Testis (tissue), 3 donors: ENCODE results near the gene RTL1. TPM values are rescaled to one million over a fixed set of nuclear protein-coding genes. Genes with fewer than 3 reads are reported as not detected.

Experiments
- DNase-seq: peaks from one replicate; pipeline ENCODE4 v3.0.0-alpha.2; 2019
- H3K27ac ChIP-seq, 2 donors: fragments of 200-600 bp; sonication (generic); one replicate each; pipeline ENCODE4 v1.5.1; 2019
- H3K27me3 ChIP-seq: fragments of 200-600 bp; sonication (generic); one replicate; pipeline ENCODE4 v1.5.1; 2019
- H3K36me3 ChIP-seq: fragments of 200-600 bp; sonication (generic); one replicate; pipeline ENCODE4 v1.5.1; 2017; ENCODE audit warnings: low read depth; ENCODE audit errors: missing control alignments
- H3K4me1 ChIP-seq: fragments of 200-600 bp; sonication (generic); one replicate; pipeline ENCODE4 v1.5.1; 2019
- H3K4me3 ChIP-seq, 2 donors: fragments of 200-600 bp; sonication (generic); one replicate each; pipeline ENCODE4 v1.5.1; 2017 to 2019
- H3K9me3 ChIP-seq: fragments of 200-600 bp; sonication (generic); one replicate; pipeline ENCODE4 v1.5.1; 2017
- POLR2A ChIP-seq: fragments of 450-650 bp; IDR thresholded peaks from one replicate; pipeline ENCODE4 v1.6.1; 2017; ENCODE audit warnings: antibody characterized with exemption, mild to moderate bottlenecking, moderate library complexity
- WGBS, 2 donors: methylation state at CpG; one replicate each; pipeline ENCODE4 v1.1.5; 2018; 5-methylcytosine and 5-hydroxymethylcytosine counted together
- intact Hi-C: fragments of 100-400 bp; cut with DNase I; formaldehyde crosslinking; loops from one replicate; pipeline ENCODE4 v1.15.1; 2023; ENCODE audit warnings: low total_unique reads
- polyA plus RNA-seq: library from polyadenylated mRNA; stranded (reverse); fragments of 350-450 nt; fragmentation: Illumina TruSeq; extraction: RNeasy Lipid Tissue Mini Kit (QIAGEN cat#74804); gene quantifications from one replicate; pipeline ENCODE4 v1.2.3, GENCODE V29; 2014; ENCODE audit warnings: low read depth, low replicate concordance; ENCODE audit not compliant: insufficient read depth
- total RNA-seq, 2 donors: library from RNA; depleted of rRNA; stranded (reverse); fragments of >200 nt; gene quantifications; one replicate each; pipeline ENCODE4 v1.2.3, GENCODE V29; 2016
- TF ChIP-seq, protein P1 (sequence below), 3 experiments: fragments of 450-650 bp in 2 of 3; fragments of 200-600 bp in 1 of 3; sonication (generic) in 1 of 3; IDR thresholded peaks; one replicate each; pipeline ENCODE4 v1.5.1; 2016 to 2019; ENCODE audit warnings: antibody characterized with exemption in 3 of 3, mild to moderate bottlenecking in 2 of 3, moderate library complexity in 1 of 3

The RTL1 gene
- total and polyA plus RNA-seq, 3 donors from 2014 or later: 0.34 to 1.2 (median 0.94) TPM

DNA sequence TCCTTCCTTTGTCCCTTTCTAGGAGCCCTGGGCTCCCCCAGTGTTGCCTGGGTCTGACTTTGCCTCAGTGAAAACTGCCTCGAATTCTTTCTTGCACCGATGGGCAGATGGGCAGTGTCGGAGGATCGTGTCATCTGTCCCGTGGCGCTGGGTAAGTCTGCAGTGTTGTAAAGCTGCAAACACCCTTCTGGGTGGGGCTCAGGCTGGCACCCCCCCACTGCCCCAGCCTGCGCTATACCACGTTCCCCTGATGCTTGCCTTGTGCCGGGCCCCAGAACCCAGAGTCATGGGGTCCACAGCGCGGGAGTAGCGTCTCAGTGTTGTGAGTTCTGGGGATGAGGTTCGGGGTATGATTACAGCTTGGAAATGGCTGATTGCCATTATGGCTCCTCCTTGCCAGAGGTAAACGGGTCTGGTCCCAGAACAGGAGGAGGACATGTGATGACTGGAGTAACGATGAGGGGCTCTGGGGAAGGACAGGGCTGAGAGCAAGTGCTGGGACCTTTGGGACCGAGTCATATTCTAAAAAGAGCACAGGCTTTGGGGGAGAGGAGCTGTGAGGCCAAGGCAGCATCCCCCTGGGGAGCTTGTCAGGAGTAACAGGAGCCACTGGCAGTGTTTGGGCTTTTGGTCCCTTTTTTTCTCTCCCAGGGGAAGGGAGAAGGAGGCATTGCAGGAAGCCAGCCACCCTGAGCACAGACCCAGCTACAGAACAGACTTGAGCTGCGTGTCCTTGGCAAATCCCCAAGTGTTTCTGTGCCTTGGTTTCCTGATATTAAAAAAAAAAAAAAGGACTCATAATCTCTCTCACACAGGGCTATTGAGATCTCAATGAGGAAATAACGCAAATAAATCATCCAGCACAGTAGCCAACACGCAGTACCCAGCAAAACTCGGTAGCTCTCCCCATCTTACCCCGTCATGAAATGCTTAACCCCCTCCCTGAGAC lies 4.3 kb downstream of the RTL1 start:
- no peaks in the 10 kb centered on the region for H3K9me3 ChIP-seq
- no peaks in the 10 kb centered on the region for H3K36me3 ChIP-seq
- WGBS, 2 donors: 52 to 61% methylated on average over 21 of the region's 21 CpGs
- no peak overlapping the region for H3K4me3 ChIP-seq
- peaks cover 24% of the 10 kb centered on the region for H3K4me1 ChIP-seq
- intact Hi-C loops: no loop called here
- H3K27me3 ChIP-seq: no peaks in the 10 kb centered on the region
- DNase-seq: peak; percentile 54
- TF ChIP-seq POLR2A: no peak
- TF ChIP-seq, protein P1, sequence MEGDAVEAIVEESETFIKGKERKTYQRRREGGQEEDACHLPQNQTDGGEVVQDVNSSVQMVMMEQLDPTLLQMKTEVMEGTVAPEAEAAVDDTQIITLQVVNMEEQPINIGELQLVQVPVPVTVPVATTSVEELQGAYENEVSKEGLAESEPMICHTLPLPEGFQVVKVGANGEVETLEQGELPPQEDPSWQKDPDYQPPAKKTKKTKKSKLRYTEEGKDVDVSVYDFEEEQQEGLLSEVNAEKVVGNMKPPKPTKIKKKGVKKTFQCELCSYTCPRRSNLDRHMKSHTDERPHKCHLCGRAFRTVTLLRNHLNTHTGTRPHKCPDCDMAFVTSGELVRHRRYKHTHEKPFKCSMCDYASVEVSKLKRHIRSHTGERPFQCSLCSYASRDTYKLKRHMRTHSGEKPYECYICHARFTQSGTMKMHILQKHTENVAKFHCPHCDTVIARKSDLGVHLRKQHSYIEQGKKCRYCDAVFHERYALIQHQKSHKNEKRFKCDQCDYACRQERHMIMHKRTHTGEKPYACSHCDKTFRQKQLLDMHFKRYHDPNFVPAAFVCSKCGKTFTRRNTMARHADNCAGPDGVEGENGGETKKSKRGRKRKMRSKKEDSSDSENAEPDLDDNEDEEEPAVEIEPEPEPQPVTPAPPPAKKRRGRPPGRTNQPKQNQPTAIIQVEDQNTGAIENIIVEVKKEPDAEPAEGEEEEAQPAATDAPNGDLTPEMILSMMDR (IDR thresholded peaks at IDR 0.05): no peak
- no peak overlapping the region for H3K27ac ChIP-seq

DNA sequence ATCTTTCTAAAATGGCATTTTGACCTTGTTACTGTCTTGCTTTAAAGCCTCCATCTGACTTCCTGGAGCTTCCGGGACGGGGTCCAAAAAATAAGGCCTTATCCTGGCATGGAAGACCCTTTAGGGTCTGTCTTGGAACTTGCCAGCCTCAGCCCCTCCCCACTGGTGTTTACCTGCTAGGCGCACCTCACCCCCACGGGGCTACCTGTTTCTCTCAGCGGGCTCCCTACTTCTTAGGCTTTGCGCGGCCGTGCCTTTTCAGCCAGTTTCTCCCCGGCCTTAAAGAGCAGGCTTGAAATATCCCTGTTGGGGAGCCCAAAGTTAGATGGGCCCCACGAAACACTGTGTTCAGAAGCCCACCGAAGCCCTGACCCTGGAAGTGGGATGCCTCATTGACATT lies 5.1 kb downstream of the RTL1 start:
- no peak for TF ChIP-seq POLR2A
- TF ChIP-seq, protein P1 (IDR thresholded peaks at IDR 0.05): no peak
- WGBS, 2 donors: 65 to 70% methylated on average over 11 of the region's 11 CpGs
- H3K36me3 ChIP-seq: no peaks in the 10 kb centered on the region
- intact Hi-C loops: no loop called here
- H3K27ac ChIP-seq: no peak overlapping the region
- H3K4me3 ChIP-seq: no peak overlapping the region
- peak; percentile 12 for DNase-seq
- H3K27me3 ChIP-seq: no peaks in the 10 kb centered on the region
- H3K9me3 ChIP-seq: no peaks in the 10 kb centered on the region
- H3K4me1 ChIP-seq: peaks cover 21% of the 10 kb centered on the region

DNA sequence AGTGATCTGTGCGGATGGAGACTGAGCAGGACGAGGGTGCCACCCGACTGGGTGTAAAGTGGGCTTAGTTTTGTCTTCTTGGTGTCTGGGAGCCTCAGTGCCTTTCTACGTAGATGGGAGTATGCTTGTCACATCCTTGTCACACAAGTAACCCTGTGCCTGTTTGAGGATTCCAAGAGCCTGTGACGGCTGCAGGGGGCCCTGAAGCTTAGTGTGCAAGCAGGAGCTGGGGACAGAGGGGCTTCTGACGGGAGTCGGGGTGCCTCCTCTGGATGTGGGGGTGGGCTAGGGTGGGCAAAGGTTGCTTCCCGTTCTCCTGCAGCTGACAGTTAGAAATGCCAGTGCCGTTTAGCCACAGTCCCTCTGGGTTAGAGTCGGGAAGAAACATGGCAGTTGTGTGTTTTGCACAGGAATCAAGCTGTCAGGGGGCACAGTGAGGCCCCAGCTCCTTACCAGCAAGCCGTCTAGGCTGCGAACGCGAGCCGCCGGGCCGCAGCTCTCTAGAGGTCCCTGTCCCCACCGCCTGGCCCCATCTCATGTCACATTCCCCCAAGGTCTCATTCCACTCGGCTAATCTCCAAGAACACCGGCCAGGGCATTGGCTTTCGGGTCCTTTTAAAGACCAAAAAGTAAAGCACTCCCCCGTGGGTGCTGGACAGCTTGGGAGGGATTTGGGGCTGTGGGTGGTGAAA lies 7.0 kb downstream of the RTL1 start:
- Histone ChIP-seq H3K27me3 (no peaks in the 10 kb centered on the region), H3K27ac (no peak overlapping the region), H3K9me3 (no peaks in the 10 kb centered on the region), H3K36me3 (no peaks in the 10 kb centered on the region), H3K4me3 (no peak overlapping the region), H3K4me1 (peaks cover 21% of the 10 kb centered on the region)
- peak; percentile 6 for DNase-seq
- intact Hi-C loops: no loop called here
- no peak for TF ChIP-seq POLR2A
- TF ChIP-seq, protein P1 (IDR thresholded peaks at IDR 0.05): no peak
- WGBS, 2 donors: 70 to 86% methylated on average over 6 to 22 of the region's 22 CpGs

DNA sequence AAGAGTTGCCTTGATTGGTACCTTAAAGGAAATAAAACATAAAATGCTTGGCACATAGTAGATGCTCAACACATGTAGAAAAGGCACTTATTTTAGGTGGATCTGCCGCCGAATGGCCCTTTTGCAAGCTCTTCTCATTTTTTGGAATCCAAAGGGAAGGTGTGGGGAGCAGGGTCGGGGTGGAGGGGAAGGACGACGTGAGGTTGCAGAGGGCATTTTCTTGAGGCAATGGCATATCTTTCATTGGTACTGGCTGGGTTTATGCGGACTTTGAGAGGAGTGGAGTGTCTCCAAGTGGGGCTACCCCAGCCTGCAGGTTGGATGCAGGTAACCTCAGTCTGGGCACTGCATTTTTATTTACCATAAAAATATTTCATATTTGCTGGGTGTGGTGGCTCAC lies 8.1 kb downstream of the RTL1 start:
- Histone ChIP-seq H3K9me3 (no peaks in the 10 kb centered on the region), H3K27me3 (no peaks in the 10 kb centered on the region), H3K36me3 (no peaks in the 10 kb centered on the region), H3K4me1 (peaks cover 16% of the 10 kb centered on the region), H3K27ac (no peak overlapping the region), H3K4me3 (no peak overlapping the region)
- DNase-seq: peak; percentile 5
- TF ChIP-seq POLR2A: no peak
- TF ChIP-seq, protein P1 (IDR thresholded peaks at IDR 0.05): no peak
- intact Hi-C loops: no loop called here
- WGBS, 2 donors: 90 to 93% methylated on average over 6 of the region's 6 CpGs
